B cell (primary cell): ENCODE measurements around the gene L2HGDH. TPM values are rescaled to one million over a fixed set of nuclear protein-coding genes. Genes with fewer than 3 reads are reported as not detected.

Source experiments
- ATAC-seq: fragments of 200-7000 bp; cut with Tn5 transposase; one replicate; pipeline ENCODE4 v1.10.0; 2021; ENCODE audit warnings: low read depth, mild to moderate bottlenecking, moderate number of reproducible peaks, moderate library complexity
- CTCF ChIA-PET: fragments of 350-600 bp; sonication (Branson Sonifier 250); formaldehyde crosslinking; loops from one replicate; lab custom pipeline; 2021; ENCODE audit warnings: antibody characterized with exemption, inconsistent platforms; lab: Charles Lee
- POLR2A ChIA-PET: fragments of 350-600 bp; sonication (Branson Sonifier 250); formaldehyde crosslinking; loops from one replicate; lab custom pipeline; 2021; ENCODE audit warnings: antibody characterized with exemption; lab: Charles Lee
- DNase-seq: peaks from one replicate; pipeline ENCODE4 v3.0.0; 2013
- H2AFZ ChIP-seq: 2 replicates; pipeline ENCODE4 v1.6.1; 2012; ENCODE audit warnings: mild to moderate bottlenecking, low read depth, low read length; ENCODE audit not compliant: insufficient read depth, poor library complexity, severe bottlenecking
- H3K27ac ChIP-seq, 2 donors: 1 replicate in 1 of 2; 2 replicates in 1 of 2; pipeline ENCODE4 v1.5.1; 2012 to 2013; ENCODE audit warnings: low read length in 2 of 2, mild to moderate bottlenecking in 2 of 2, moderate library complexity in 1 of 2
- H3K27me3 ChIP-seq, 4 experiments: fragments of 200-600 bp in 1 of 4; sonication (generic) in 1 of 4; replicated peaks in 1 of 4; 1 replicate in 2 of 4; 2 replicates in 2 of 4; pipeline versions ENCODE4 v1.6.1 to v1.7.0; 2013 to 2016; ENCODE audit warnings: low read length in 3 of 4, mild to moderate bottlenecking in 2 of 4, mixed read lengths in 1 of 4, moderate library complexity in 1 of 4; ENCODE audit not compliant: insufficient read depth in 4 of 4, control insufficient read depth in 3 of 4; ENCODE audit errors: control extremely low read depth in 1 of 4
- H3K36me3 ChIP-seq, 2 experiments: replicated peaks in 1 of 2; 1 replicate in 1 of 2; 2 replicates in 1 of 2; pipeline versions ENCODE4 v1.6.1 to v1.7.1; 2013; ENCODE audit warnings: low read length in 1 of 2; ENCODE audit not compliant: insufficient read depth in 2 of 2, control insufficient read depth in 1 of 2; ENCODE audit errors: control extremely low read depth in 1 of 2, extremely low read depth in 1 of 2
- H3K4me1 ChIP-seq, 2 donors: fragments of 200-600 bp in 1 of 2; sonication (generic) in 1 of 2; 1 replicate in 1 of 2; 2 replicates in 1 of 2; pipeline versions ENCODE4 v1.5.1 to v1.6.1; 2013 to 2017; ENCODE audit warnings: low read length in 2 of 2; ENCODE audit not compliant: control insufficient read depth in 2 of 2, insufficient read depth in 2 of 2
- H3K4me2 ChIP-seq: replicated peaks from 2 replicates; pipeline ENCODE3; 2012; ENCODE audit warnings: mild to moderate bottlenecking, low read depth, low read length; ENCODE audit not compliant: poor library complexity, severe bottlenecking
- H3K4me3 ChIP-seq, 5 experiments: fragments of 200-600 bp in 1 of 5; sonication (generic) in 1 of 5; 1 replicate in 3 of 5; 2 replicates in 2 of 5; pipeline versions ENCODE4 v1.5.1 to v1.7.0; 2011 to 2016; ENCODE audit warnings: low read length in 4 of 5, mild to moderate bottlenecking in 4 of 5, low read depth in 2 of 5, control low read depth in 1 of 5, moderate library complexity in 1 of 5; ENCODE audit not compliant: insufficient read depth in 1 of 5; ENCODE audit errors: control extremely low read depth in 1 of 5, extremely low read depth in 1 of 5
- H3K79me2 ChIP-seq: fragments of 200-600 bp; sonication (generic); one replicate; pipeline ENCODE4 v1.6.0; 2016; ENCODE audit warnings: low read length; ENCODE audit not compliant: control insufficient read depth, insufficient read depth
- H3K9ac ChIP-seq: fragments of 200-600 bp; sonication (generic); 2 replicates; pipeline ENCODE4 v1.6.1; 2017; ENCODE audit warnings: mild to moderate bottlenecking, low read length, moderate library complexity
- H3K9me3 ChIP-seq, 3 donors: one replicate each; pipeline versions ENCODE4 v1.6.1 to v1.7.1; 2013; ENCODE audit warnings: low read length in 2 of 3; ENCODE audit not compliant: control insufficient read depth in 2 of 3, insufficient read depth in 1 of 3; ENCODE audit errors: control extremely low read depth in 1 of 3
- H4K20me1 ChIP-seq: 2 replicates; pipeline ENCODE4 v1.6.0; 2012; ENCODE audit warnings: mild to moderate bottlenecking, low read length; ENCODE audit not compliant: insufficient read depth, control insufficient read depth, poor library complexity, severe bottlenecking
- H3K27ac Mint-ChIP-seq: one replicate; pipeline ENCODE4 v1.8.0; 2021; ENCODE audit warnings: mixed read lengths
- H3K27me3 Mint-ChIP-seq: one replicate; pipeline ENCODE4 v1.8.0; 2021; ENCODE audit warnings: mixed read lengths
- H3K4me1 Mint-ChIP-seq: one replicate; pipeline ENCODE4 v1.8.0; 2021; ENCODE audit warnings: mixed read lengths
- H3K4me3 Mint-ChIP-seq: one replicate; pipeline ENCODE4 v1.8.0; 2021; ENCODE audit warnings: mixed read lengths
- H3K9me3 Mint-ChIP-seq: one replicate; pipeline ENCODE4 v1.8.0; 2022; ENCODE audit warnings: mixed read lengths; ENCODE audit not compliant: insufficient read depth
- CTCF ChIP-seq: fragments of 200-600 bp; IDR thresholded peaks from one replicate; pipeline ENCODE4 v1.8.0; 2022; ENCODE audit warnings: antibody characterized with exemption, mild to moderate bottlenecking
- EZH2 ChIP-seq: IDR thresholded peaks from 2 replicates; pipeline ENCODE4 v1.6.1; 2012; ENCODE audit warnings: borderline replicate concordance, low read depth, mild to moderate bottlenecking, moderate library complexity, low read length; ENCODE audit not compliant: insufficient read depth, poor library complexity, severe bottlenecking
- WGBS: methylation state at CpG from one replicate; pipeline ENCODE4 v1.1.5; 2013; ENCODE audit warnings: missing lambda C conversion rate; ENCODE audit not compliant: insufficient coverage; 5-methylcytosine and 5-hydroxymethylcytosine counted together
- intact Hi-C: fragments of 100-400 bp; cut with micrococcal nuclease; formaldehyde crosslinking; loops from one replicate; pipeline ENCODE4 v1.10.0; 2022
- polyA plus RNA-seq: library from polyadenylated mRNA; depleted of rRNA; stranded (reverse); fragments of >200 nt; gene quantifications from 2 replicates; pipeline ENCODE4 v1.2.3, GENCODE V29; 2012
- total RNA-seq, 2 donors: library from RNA; stranded (reverse); fragments of 120-200 nt in 1 of 2; gene quantifications; 1 replicate in 1 of 2; 2 replicates in 1 of 2; pipeline versions ENCODE4 v1.2.3 to v1.2.4, GENCODE V29; 2013 to 2022

The L2HGDH gene
- total and polyA plus RNA-seq, 2 donors (not counting 1 experiment from before 2014, with no cell fraction given) = 1.1 to 5.5 TPM

- intact Hi-C loops = no loop called here
- Mint-ChIP-seq H3K4me1 (no peaks in the 10 kb centered on the region), H3K9me3 (no peaks in the 10 kb centered on the region), H3K4me3 (no peak overlapping the region), H3K27ac (no peak overlapping the region), H3K27me3 (no peaks in the 10 kb centered on the region)
- no peak for ATAC-seq
- POLR2A ChIA-PET = no interaction called here
- no CpG with 5 or more reads among the region's 5 CpGs for WGBS
- DNase-seq = no peak
- Histone ChIP-seq H3K4me3 (no peak overlapping the region), H3K9ac (no peak overlapping the region), H3K4me2 (no peak overlapping the region), H3K4me1 (no peaks in the 10 kb centered on the region), H3K27me3 (no peaks in the 10 kb centered on the region), H3K36me3 (peaks cover 0 to 3% of the 10 kb centered on the region in 2 experiments), H3K79me2 (no peaks in the 10 kb centered on the region), H2AFZ (no peak overlapping the region), H3K9me3 (peaks cover 0 to 1% (median 0%) of the 10 kb centered on the region in 3 donors), H3K27ac (no peak overlapping the region), H4K20me1 (no peaks in the 10 kb centered on the region)
- TF ChIP-seq EZH2 (no peak), CTCF (no peak)
- CTCF ChIA-PET = interaction anchor here (0.6 kb wide), 1 partner anchor 56 kb away, joined by 6 read pairs; no protein-coding TSS in a partner anchor
These were observed 21.7 kb downstream of the L2HGDH start for GRCh38 chr14:50290306-50290705.

GRCh38 chr14:50288146-50288545 lies 23.9 kb downstream of the L2HGDH start:
- Mint-ChIP-seq H3K27ac (no peak overlapping the region), H3K27me3 (no peaks in the 10 kb centered on the region), H3K4me3 (no peak overlapping the region), H3K9me3 (no peaks in the 10 kb centered on the region), H3K4me1 (no peaks in the 10 kb centered on the region)
- TF ChIP-seq EZH2 (no peak), CTCF (no peak)
- Histone ChIP-seq H3K79me2 (no peaks in the 10 kb centered on the region), H3K27me3 (no peaks in the 10 kb centered on the region), H2AFZ (no peak overlapping the region), H3K27ac (no peak overlapping the region), H3K36me3 (peaks cover 0 to 1% of the 10 kb centered on the region in 2 experiments), H3K4me1 (no peaks in the 10 kb centered on the region), H3K9me3 (peaks cover 0 to 1% (median 0%) of the 10 kb centered on the region in 3 donors), H4K20me1 (no peaks in the 10 kb centered on the region), H3K4me3 (no peak overlapping the region), H3K4me2 (no peak overlapping the region), H3K9ac (no peak overlapping the region)
- intact Hi-C loops = no loop called here
- ChIA-PET POLR2A (no interaction called here), CTCF (no interaction called here)
- WGBS = no CpG with 5 or more reads among the region's 5 CpGs
- DNase-seq (no peak), ATAC-seq (no peak)
